Measurements from ENCODE around the gene SFTPD. TPM values are rescaled to one million over a fixed set of nuclear protein-coding genes. Genes with fewer than 3 reads are reported as not detected.
"Not testable (repeated sequence)": the region's sequence is repeated elsewhere in the genome, so short reads cannot be mapped to it uniquely, and the experiment has no call there.

Gene SFTPD
- total and polyA plus RNA-seq, 2 of the 13 experiments (the other 11 are each of a cell fraction or from before 2014, with no cell fraction given): not detected

DNA sequence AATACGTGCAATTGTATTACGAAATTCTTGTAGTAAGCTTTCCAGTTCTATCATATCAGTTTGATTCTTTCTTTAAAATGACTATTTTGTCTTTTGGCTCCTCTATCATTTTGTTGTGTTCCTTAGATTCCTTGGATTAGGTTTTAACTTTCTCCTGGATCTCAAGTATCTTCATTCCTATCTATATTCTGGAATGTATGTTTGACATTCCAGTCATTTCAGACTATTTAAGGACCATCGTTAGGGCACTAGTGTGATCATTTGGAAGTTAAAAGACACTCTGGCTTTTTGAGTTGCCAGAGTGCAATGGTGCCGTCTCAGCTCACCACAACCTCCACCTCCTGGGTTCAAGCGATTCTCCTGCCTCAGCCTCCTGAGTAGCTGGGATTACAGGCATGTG is 45.7 kb upstream of the SFTPD start:
- FAIRE-seq: no peak
- Histone ChIP-seq H2AFZ (ENCODE audit: low read length) (no peak overlapping the region), H3K9me3 (ENCODE audit: low read length) (no peaks in the 10 kb centered on the region; the same call in 1 of the 2 replicates), H3K9ac (ENCODE audit: insufficient read depth, low read depth, low read length) (no peak overlapping the region), H4K20me1 (ENCODE audit: insufficient read depth, low read length) (no peaks in the 10 kb centered on the region), H3K4me1 (ENCODE audit: insufficient read depth, low read length) (no peaks in the 10 kb centered on the region), H3K36me3 (replicated peaks in 1 of 2; ENCODE audit: control insufficient read depth in 1 of 2, insufficient read depth in 2 of 2, low read length in 2 of 2) (no peaks in the 10 kb centered on the region), H3K27ac (ENCODE audit: extremely low read length, insufficient read depth, low read length) (no peak overlapping the region), H3K27me3 (ENCODE audit: control insufficient read depth in 1 of 2, insufficient read depth in 2 of 2, low read length in 2 of 2) (no peaks in the 10 kb centered on the region), H3K79me2 (ENCODE audit: insufficient read depth, low read length) (no peaks in the 10 kb centered on the region), H3K4me2 (ENCODE audit: low read depth, low read length) (no peak overlapping the region), H3K4me3 (replicated peaks in 1 of 3; ENCODE audit: insufficient read depth in 1 of 3, low read depth in 2 of 3, low read length in 3 of 3) (no peak overlapping the region)
- intact Hi-C loops (cut with micrococcal nuclease; ENCODE audit: unreplicated experiment) (no loop called here), in situ Hi-C loops (cut with HindIII; ENCODE audit: extremely low pct_ligation_motif_present, low pct_unique_long_range_greater_than_20kb) (no loop called here)
- ChIA-PET CTCF (ENCODE audit: low intra/inter-chr PET ratio, low total read pairs) (no interaction called here), POLR2A (no interaction called here)
- 8% methylated on average over 5 of the region's 5 CpGs for WGBS (ENCODE audit: low lambda C conversion rate)
- BruUV-seq (replicated peaks): no TSS peak
- no peak for ATAC-seq
- TF ChIP-seq, protein P1, sequence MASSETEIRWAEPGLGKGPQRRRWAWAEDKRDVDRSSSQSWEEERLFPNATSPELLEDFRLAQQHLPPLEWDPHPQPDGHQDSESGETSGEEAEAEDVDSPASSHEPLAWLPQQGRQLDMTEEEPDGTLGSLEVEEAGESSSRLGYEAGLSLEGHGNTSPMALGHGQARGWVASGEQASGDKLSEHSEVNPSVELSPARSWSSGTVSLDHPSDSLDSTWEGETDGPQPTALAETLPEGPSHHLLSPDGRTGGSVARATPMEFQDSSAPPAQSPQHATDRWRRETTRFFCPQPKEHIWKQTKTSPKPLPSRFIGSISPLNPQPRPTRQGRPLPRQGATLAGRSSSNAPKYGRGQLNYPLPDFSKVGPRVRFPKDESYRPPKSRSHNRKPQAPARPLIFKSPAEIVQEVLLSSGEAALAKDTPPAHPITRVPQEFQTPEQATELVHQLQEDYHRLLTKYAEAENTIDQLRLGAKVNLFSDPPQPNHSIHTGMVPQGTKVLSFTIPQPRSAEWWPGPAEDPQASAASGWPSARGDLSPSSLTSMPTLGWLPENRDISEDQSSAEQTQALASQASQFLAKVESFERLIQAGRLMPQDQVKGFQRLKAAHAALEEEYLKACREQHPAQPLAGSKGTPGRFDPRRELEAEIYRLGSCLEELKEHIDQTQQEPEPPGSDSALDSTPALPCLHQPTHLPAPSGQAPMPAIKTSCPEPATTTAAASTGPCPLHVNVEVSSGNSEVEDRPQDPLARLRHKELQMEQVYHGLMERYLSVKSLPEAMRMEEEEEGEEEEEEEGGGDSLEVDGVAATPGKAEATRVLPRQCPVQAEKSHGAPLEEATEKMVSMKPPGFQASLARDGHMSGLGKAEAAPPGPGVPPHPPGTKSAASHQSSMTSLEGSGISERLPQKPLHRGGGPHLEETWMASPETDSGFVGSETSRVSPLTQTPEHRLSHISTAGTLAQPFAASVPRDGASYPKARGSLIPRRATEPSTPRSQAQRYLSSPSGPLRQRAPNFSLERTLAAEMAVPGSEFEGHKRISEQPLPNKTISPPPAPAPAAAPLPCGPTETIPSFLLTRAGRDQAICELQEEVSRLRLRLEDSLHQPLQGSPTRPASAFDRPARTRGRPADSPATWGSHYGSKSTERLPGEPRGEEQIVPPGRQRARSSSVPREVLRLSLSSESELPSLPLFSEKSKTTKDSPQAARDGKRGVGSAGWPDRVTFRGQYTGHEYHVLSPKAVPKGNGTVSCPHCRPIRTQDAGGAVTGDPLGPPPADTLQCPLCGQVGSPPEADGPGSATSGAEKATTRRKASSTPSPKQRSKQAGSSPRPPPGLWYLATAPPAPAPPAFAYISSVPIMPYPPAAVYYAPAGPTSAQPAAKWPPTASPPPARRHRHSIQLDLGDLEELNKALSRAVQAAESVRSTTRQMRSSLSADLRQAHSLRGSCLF (CRISPR knock-in tag; IDR thresholded peaks at IDR 0.05; ENCODE audit: borderline replicate concordance): no peak
- TF ChIP-seq ZNF724P (CRISPR knock-in tag; IDR thresholded peaks at IDR 0.05; ENCODE audit: borderline replicate concordance) (no peak), EP300 (IDR thresholded peaks at IDR 0.05; ENCODE audit: low read depth in 2 of 2, low read length in 2 of 2) (no peak), EP300 (CRISPR knock-in tag; IDR thresholded peaks at IDR 0.05; ENCODE audit: borderline replicate concordance) (no peak), SP5 (CRISPR knock-in tag; IDR thresholded peaks at IDR 0.05; ENCODE audit: borderline replicate concordance, low read depth) (no peak), ARNTL (CRISPR knock-in tag; IDR thresholded peaks at IDR 0.05) (no peak), ZSCAN31 (CRISPR knock-in tag; IDR thresholded peaks at IDR 0.05; ENCODE audit: low read depth) (no peak), CEBPG (CRISPR knock-in tag; IDR thresholded peaks at IDR 0.05) (no peak), ZNF251 (CRISPR knock-in tag; IDR thresholded peaks at IDR 0.05) (no peak)
- TF ChIP-seq, protein P2, sequence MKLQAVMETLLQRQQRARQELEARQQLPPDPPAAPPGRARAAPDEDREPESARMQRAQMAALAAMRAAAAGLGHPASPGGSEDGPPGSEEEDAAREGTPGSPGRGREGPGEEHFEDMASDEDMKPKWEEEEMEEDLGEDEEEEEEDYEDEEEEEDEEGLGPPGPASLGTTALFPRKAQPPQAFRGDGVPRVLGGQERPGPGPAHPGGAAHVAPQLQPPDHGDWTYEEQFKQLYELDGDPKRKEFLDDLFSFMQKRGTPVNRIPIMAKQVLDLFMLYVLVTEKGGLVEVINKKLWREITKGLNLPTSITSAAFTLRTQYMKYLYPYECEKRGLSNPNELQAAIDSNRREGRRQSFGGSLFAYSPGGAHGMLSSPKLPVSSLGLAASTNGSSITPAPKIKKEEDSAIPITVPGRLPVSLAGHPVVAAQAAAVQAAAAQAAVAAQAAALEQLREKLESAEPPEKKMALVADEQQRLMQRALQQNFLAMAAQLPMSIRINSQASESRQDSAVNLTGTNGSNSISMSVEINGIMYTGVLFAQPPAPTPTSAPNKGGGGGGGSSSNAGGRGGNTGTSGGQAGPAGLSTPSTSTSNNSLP (IDR thresholded peaks at IDR 0.05; ENCODE audit: low read depth, low read length): no peak
- DNase-seq (ENCODE audit: low spot score): no peak

DNA sequence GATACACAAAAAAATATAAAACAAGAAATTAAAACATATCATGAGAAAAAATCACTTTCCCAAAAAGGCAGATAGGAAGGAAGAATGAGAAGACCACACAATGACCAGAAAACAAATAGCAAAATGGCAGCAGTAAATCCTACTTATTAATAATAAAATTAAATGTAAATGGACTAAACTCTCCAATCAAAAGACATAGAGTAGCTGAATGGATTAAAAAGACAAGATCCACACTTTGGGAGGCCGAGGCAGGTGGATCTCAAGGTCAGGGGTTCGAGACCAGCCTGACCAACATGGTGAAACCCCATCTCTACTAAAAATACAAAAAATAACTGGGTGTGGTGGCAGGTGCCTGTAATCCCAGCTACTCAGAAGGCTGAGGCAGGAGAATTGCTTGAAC is 39.3 kb upstream of the SFTPD start:
- DNase-seq (ENCODE audit: low spot score); H3K27ac ChIP-seq (ENCODE audit: extremely low read length, insufficient read depth, low read length); intact Hi-C loops (cut with micrococcal nuclease; ENCODE audit: unreplicated experiment); CTCF ChIA-PET (ENCODE audit: low intra/inter-chr PET ratio, low total read pairs); H4K20me1 ChIP-seq (ENCODE audit: insufficient read depth, low read length); BruUV-seq (replicated peaks); H3K9me3 ChIP-seq (ENCODE audit: low read length); H3K4me3 ChIP-seq (replicated peaks in 1 of 3; ENCODE audit: insufficient read depth in 1 of 3, low read depth in 2 of 3, low read length in 3 of 3); H3K79me2 ChIP-seq (ENCODE audit: insufficient read depth, low read length); FAIRE-seq; POLR2A ChIA-PET; H3K4me2 ChIP-seq (ENCODE audit: low read depth, low read length); H3K9ac ChIP-seq (ENCODE audit: insufficient read depth, low read depth, low read length); ATAC-seq; H3K36me3 ChIP-seq (replicated peaks in 1 of 2; ENCODE audit: control insufficient read depth in 1 of 2, insufficient read depth in 2 of 2, low read length in 2 of 2); H2AFZ ChIP-seq (ENCODE audit: low read length); H3K4me1 ChIP-seq (ENCODE audit: insufficient read depth, low read length); in situ Hi-C loops (cut with HindIII; ENCODE audit: extremely low pct_ligation_motif_present, low pct_unique_long_range_greater_than_20kb): not testable (repeated sequence)
- 3% methylated on average over 2 of the region's 2 CpGs for WGBS (ENCODE audit: low lambda C conversion rate)
- H3K27me3 ChIP-seq (ENCODE audit: control insufficient read depth in 1 of 2, insufficient read depth in 2 of 2, low read length in 2 of 2): peaks cover 0 to 11% of the 10 kb centered on the region in 2 experiments; a peak in 3 of 5 replicates
